GM19372 (cell line): Measurements from ENCODE around the gene CADPS2.

Experiments used
- ATAC-seq: cut with Tn5 transposase; IDR thresholded peaks from one replicate; pipeline ENCODE4 v1.9.1; 2021; ENCODE audit warnings: mild to moderate bottlenecking, low read depth, moderate library complexity; ENCODE audit not compliant: unreplicated experiment

The CADPS2 gene

GRCh38 chr7:122337011-122337410, 549.2 kb downstream of the CADPS2 start:
- no peak for ATAC-seq

- ATAC-seq, result no peak
Observed at GRCh38 chr7:122329145-122329802, 557.0 kb downstream of the CADPS2 start.

GRCh38 chr7:122327969-122328368, 558.3 kb downstream of the CADPS2 start:
- no peak for ATAC-seq

GRCh38 chr7:122316467-122317388, 569.5 kb downstream of the CADPS2 start:
- ATAC-seq, result no peak

DNA sequence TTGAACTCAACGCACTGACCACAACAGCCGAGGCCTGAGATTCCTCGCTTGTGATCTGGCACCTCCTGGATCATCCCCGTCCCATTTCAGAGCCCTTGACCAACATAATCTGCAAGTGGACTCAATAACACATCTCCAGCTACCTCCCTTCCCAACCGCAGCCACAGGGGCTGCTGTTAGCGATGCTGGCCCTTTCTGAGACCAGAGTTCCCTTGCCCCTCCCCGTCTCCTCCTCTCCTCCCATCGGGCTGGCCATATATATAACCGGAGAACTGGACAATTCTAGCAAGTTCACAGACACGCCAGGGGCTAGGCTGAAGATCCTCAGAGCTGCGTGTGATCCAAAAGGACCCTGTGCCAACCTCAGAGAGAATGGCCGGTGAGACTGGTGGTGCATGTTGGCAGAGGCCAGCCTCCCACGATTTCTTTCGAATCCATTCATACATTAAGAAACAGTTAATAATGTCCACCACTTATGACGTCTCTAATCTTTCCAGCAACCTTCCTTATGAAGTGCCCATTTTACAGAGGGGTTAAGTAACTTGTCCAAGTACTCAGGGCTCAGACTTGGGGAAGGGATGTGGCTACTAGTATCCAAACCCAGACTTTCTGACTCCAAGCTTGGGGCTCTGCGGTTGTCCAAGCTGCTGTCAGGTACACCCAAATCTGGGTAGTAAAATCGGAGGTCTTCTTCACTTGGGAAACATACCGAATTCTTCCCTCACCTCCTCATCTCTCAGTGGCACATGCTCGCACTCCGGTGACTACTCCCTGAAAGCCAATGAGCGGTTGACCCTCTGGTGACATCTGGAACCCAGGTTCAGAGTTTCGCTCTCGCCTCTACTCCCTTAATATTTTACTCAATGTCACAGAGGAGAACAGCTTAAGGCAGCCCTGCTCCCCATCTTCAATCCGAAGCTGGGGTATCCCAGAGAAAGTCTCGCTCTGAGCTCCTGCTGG, 570.5 kb downstream of the CADPS2 start:
- ATAC-seq, result no peak

GRCh38 chr7:122314284-122314683, 572.0 kb downstream of the CADPS2 start:
- no peak for ATAC-seq

- ATAC-seq, result no peak
Observed at GRCh38 chr7:122312789-122313188, 573.5 kb downstream of the CADPS2 start.

DNA sequence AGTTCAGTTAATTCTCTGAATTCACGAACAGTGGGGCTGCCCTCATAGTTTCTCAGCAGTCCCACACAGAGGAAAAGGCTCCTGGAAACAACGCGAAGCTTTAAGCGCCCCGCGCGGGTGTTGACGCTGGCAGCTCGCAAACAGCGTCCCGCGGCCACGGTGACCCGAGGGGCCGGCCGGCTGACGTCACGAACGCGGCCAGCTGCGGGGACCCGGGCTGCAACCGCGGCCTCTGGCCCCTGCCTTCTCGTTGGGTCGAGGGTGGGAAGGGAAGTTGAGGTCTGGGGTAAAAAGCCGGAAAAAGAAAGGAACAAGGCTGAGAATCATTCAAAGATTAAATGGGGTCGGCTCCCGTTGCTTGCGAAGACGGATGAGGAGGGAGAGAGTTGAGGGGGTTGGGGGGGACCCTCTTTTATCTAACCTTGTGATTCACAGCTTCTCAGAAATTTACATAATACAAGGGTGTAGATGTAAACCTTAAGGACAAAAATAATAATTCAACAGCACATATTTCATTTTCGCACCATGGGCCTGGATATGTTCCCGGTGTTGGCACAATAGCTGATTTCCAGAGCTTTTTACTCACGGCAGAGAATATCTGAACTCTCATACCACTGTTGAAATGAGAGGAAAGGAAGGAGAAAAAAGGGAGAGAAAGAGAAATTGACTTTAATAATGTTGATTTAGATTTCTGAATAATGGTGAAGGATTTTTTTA, 574.4 kb downstream of the CADPS2 start:
- no peak for ATAC-seq

DNA sequence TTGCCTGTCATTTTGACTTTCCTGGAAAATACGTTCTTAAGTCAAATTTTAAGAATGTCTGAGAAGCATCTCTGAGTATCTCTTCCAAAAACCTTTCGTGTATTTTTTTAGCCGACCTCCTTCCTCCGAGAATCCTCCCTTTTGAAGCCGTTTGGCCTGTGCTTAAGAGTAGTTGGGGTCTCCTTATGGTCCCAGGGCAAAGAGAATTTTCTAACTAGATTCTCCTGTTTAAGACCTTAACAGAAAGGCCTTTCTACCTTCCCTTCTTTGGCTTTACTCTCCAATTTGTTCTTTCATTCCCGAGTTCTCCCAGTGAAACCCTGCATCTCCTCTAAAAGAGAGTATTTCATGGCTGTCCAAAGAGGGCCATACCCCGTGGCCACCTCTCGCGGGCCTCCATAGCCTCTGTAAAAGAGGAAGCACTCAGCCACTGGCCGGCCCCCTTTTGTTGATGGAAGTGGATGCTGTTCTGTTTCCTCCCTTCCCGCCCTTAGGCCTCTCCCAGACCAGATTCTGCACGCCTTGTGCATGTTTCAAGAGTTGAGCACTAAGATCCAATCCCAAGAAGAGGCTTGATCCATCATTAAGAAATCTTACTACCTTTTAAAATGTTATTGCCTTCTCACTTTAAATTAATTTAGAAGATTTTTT, 575.1 kb downstream of the CADPS2 start:
- ATAC-seq, result no peak

GRCh38 chr7:122310119-122311021, 575.9 kb downstream of the CADPS2 start:
- ATAC-seq, result no peak

- no peak for ATAC-seq
Observed at GRCh38 chr7:122309421-122309820, 576.8 kb downstream of the CADPS2 start.

- no peak for ATAC-seq
Observed at GRCh38 chr7:122307228-122307621, 579.0 kb downstream of the CADPS2 start.

DNA sequence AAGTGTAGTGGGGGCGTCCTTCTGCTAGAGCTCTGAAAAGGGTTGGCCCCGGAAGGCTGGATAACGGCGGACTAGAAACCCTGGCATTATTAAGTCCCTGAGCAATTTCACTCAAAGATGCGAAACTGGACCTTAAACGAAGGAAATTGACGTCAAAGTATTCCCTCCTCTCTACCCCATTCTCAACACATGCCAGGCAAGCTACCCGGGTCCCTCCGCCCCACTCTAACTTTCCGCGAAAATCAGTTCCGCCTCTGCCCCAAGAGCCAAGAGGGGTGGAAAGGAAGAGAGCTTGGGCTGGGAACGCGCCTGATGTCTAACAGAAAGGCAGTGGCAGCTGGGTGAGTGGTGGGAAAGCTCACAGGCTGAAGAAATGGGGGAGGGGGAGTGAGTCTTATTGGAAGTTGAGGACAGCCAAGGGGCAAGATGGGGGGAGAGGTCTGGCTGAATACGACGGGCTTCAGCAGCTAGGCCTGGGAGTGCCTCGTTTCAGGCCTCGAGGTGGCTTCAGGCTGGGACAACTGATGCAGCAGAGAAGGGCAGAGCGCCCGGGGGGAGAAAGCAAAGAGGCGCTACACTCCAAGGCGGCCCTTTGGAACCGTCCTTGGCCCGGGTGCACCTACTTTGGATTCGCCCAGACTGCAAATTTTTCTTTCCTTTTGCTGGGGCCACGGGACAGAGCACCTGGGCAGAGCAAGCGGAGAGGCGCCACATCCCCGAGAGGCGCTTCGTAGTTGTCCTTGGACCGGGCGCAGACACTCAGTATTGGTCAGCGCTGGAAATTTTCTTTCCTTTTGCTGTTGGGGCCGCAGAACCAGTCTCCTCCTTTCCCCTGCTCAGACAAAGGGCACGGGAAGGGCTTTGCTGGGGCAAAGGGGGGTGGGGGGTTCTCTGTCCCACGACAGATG, 579.7 kb downstream of the CADPS2 start:
- ATAC-seq, result no peak

- ATAC-seq, result no peak
Observed at GRCh38 chr7:122305475-122306319, 580.6 kb downstream of the CADPS2 start.

DNA sequence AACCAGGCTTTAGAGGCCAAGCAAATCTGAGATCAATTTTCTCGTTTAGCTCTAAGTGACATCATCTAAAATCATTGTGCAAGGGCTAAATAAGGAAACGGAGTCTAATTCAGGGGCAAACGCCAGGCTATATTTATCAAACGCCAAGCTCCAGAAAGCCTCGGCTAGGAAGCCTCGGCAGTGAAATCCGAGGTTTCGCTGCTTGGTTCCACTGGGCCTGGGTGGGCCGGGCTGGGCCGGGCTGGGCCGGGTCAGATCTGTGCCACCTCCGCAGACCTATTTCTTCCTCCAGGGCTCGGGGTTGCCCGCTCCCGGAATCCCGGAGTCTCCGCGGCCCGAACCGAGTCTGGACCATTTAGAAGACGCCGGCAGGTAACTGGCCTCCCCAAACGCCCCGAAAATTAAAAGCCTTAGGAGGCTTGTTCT, 581.3 kb downstream of the CADPS2 start:
- no peak for ATAC-seq

GRCh38 chr7:122304319-122304975, 581.8 kb downstream of the CADPS2 start, which contains the start of gene FEZF1:
Gene FEZF1 (minus strand): TSS chr7:122304750. CDS start chr7:122304437, 313 bp downstream.
- no peak for ATAC-seq
